Ishikawa (cell line): ENCODE results near the gene RNF144B.

Experiments used
- CEBPB ChIP-seq: IDR thresholded peaks from 2 replicates; pipeline ENCODE4 v1.6.1; 2012
- CREB1 ChIP-seq: IDR thresholded peaks from 2 replicates; pipeline ENCODE4 v1.6.1; 2012; ENCODE audit warnings: low read depth
- EGR1 ChIP-seq: IDR thresholded peaks from 2 replicates; pipeline ENCODE4 v1.6.1; 2012
- EP300 ChIP-seq: IDR thresholded peaks from 2 replicates; pipeline ENCODE4 v1.6.1; 2012; ENCODE audit warnings: borderline replicate concordance
- FOXM1 ChIP-seq: IDR thresholded peaks from 2 replicates; pipeline ENCODE4 v1.6.1; 2012; ENCODE audit warnings: low read depth, borderline replicate concordance
- NFIC ChIP-seq: IDR thresholded peaks from 2 replicates; pipeline ENCODE4 v1.6.1; 2012
- RAD21 ChIP-seq: IDR thresholded peaks from 2 replicates; pipeline ENCODE4 v1.6.1; 2012; ENCODE audit warnings: low read depth
- TAF1 ChIP-seq: IDR thresholded peaks from 2 replicates; pipeline ENCODE4 v1.6.1; 2012; ENCODE audit warnings: low read depth, mild to moderate bottlenecking
- TCF12 ChIP-seq: IDR thresholded peaks from 2 replicates; pipeline ENCODE4 v1.6.1; 2012; ENCODE audit warnings: low read depth
- TEAD4 ChIP-seq: IDR thresholded peaks from 2 replicates; pipeline ENCODE4 v1.6.1; 2012
- YY1 ChIP-seq: IDR thresholded peaks from 2 replicates; pipeline ENCODE4 v1.6.1; 2012; ENCODE audit warnings: low read depth
- ZBTB7A ChIP-seq: IDR thresholded peaks from 2 replicates; pipeline ENCODE4 v1.6.1; 2012; ENCODE audit warnings: low read depth
- TF ChIP-seq, protein P1 (sequence below): IDR thresholded peaks from 2 replicates; pipeline ENCODE4 v1.6.1; 2012
- TF ChIP-seq, protein P2 (sequence below): IDR thresholded peaks from 2 replicates; pipeline ENCODE4 v1.6.1; 2012
- TF ChIP-seq, protein P3 (sequence below): IDR thresholded peaks from 2 replicates; pipeline ENCODE4 v1.6.1; 2012; ENCODE audit warnings: low read depth, mild to moderate bottlenecking

Gene RNF144B

DNA sequence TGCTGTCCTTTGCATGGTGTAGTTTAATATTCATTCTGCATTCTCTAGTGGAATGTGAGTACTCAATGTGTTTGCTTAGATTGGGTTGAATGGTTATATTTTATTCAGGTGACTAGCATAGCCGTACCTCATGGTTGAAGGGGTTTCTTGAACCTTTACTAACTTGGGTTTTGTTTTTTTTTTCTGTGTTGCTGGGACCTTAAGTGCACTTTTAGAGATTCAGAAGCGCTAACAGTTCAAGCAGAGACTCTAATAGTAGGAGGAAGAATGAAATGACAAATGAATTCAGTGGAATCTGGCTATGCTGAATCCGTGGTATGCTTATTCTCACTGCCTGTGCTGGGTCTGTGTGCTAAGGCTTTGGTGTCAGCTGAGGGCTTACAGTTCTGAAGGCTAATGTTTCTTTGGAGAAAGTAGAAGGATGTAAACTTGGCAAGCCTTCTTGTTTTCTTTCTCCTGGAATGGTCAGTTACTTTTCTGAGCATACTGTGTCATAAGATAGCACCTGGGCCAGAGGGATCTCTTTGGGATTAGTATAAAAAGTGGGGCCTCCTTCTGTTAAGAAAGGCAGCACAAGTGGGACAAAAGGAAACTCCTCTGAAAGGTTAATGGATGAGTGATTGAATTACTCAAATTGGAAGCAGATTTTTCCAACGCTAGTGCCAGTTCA lies 28.7 kb downstream of the RNF144B start:
- TF ChIP-seq, protein P1, sequence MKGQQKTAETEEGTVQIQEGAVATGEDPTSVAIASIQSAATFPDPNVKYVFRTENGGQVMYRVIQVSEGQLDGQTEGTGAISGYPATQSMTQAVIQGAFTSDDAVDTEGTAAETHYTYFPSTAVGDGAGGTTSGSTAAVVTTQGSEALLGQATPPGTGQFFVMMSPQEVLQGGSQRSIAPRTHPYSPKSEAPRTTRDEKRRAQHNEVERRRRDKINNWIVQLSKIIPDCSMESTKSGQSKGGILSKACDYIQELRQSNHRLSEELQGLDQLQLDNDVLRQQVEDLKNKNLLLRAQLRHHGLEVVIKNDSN, result no peak
- no peak for TF ChIP-seq CEBPB
- TF ChIP-seq RAD21, result no peak
- TF ChIP-seq YY1, result no peak
- TF ChIP-seq NFIC, result no peak
- no peak for TF ChIP-seq EGR1
- no peak for TF ChIP-seq TAF1
- no peak for TF ChIP-seq TCF12
- TF ChIP-seq FOXM1, result no peak
- no peak for TF ChIP-seq ZBTB7A
- TF ChIP-seq, protein P2, sequence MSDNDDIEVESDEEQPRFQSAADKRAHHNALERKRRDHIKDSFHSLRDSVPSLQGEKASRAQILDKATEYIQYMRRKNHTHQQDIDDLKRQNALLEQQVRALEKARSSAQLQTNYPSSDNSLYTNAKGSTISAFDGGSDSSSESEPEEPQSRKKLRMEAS, result no peak
- no peak for TF ChIP-seq TEAD4
- no peak for TF ChIP-seq EP300
- TF ChIP-seq CREB1, result no peak
- TF ChIP-seq, protein P3, sequence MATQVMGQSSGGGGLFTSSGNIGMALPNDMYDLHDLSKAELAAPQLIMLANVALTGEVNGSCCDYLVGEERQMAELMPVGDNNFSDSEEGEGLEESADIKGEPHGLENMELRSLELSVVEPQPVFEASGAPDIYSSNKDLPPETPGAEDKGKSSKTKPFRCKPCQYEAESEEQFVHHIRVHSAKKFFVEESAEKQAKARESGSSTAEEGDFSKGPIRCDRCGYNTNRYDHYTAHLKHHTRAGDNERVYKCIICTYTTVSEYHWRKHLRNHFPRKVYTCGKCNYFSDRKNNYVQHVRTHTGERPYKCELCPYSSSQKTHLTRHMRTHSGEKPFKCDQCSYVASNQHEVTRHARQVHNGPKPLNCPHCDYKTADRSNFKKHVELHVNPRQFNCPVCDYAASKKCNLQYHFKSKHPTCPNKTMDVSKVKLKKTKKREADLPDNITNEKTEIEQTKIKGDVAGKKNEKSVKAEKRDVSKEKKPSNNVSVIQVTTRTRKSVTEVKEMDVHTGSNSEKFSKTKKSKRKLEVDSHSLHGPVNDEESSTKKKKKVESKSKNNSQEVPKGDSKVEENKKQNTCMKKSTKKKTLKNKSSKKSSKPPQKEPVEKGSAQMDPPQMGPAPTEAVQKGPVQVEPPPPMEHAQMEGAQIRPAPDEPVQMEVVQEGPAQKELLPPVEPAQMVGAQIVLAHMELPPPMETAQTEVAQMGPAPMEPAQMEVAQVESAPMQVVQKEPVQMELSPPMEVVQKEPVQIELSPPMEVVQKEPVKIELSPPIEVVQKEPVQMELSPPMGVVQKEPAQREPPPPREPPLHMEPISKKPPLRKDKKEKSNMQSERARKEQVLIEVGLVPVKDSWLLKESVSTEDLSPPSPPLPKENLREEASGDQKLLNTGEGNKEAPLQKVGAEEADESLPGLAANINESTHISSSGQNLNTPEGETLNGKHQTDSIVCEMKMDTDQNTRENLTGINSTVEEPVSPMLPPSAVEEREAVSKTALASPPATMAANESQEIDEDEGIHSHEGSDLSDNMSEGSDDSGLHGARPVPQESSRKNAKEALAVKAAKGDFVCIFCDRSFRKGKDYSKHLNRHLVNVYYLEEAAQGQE, result no peak

DNA sequence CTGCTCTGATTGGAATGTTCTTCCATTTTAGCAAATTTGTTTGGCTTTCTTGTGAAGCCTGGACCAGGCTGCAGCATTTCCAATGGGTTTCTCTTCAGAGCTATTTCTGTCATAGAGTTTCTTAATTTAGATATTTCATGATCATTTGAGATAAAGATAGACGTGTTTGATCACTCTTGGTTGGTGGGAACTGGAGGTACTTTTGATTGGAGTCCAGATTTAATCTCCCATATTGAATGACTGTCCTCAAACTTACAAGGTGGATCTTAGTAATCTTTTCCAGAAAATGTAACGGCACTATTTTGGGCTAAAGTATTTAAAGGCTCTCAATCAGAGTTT lies 29.2 kb downstream of the RNF144B start:
- TF ChIP-seq CEBPB (no peak), EP300 (no peak), NFIC (no peak), ZBTB7A (no peak), YY1 (no peak), TEAD4 (no peak), TCF12 (no peak), CREB1 (no peak), RAD21 (no peak), TAF1 (no peak), EGR1 (no peak), FOXM1 (no peak)
- TF ChIP-seq, protein P1, result no peak
- TF ChIP-seq, protein P3, result no peak
- TF ChIP-seq, protein P2, result no peak

DNA sequence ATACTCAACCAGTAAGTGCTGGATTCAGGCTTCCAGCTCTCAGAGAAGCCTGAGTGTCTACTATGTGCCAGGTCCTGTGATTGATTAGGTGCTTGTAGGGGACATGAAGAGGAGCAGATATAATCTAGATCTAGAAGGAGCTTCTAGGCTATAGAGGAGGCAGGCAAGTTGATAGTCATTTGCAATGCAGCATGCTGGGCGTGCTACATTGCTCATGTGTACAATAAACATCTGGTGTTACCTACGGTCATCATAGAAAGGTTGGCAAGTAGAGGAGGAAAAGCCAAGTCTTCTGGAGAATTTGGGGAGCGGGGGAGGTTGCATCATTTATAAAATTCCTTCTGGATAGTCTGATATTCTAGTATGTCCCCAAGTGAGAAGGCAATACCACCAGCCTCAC lies 33.2 kb downstream of the RNF144B start:
- TF ChIP-seq, protein P1, result no peak

DNA sequence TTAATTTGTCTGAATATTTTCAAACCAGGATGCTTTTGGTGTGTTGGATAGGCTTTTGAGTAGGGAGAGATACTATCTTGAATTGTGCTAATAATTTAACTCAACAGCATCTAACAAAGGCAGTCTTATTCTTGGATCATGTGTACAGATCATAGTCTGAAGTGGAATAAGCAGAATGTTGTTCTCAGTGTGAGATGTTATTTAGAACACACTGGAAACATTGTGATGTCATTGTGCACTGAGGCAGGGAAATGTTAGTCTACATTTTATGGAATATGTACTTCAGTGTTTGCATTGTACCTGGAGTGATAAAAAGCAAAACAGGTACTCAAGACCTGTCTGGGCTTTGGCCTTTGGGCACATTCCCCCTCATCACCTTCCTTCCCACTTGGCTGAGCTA lies 35.0 kb downstream of the RNF144B start:
- TF ChIP-seq, protein P2, result no peak
- TF ChIP-seq RAD21 (no peak), TCF12 (no peak), CEBPB (no peak), YY1 (no peak), ZBTB7A (no peak), EGR1 (no peak), TAF1 (no peak), EP300 (no peak), FOXM1 (no peak)
- TF ChIP-seq, protein P3, result no peak
